ENCODE results near the gene SMAD5.

SMAD5 gene

GRCh38 chr5:136222580-136223235, 90.1 kb downstream of the SMAD5 start:
- no peak for DNase-seq (ENCODE audit: low read depth in 2 of 2)

DNA sequence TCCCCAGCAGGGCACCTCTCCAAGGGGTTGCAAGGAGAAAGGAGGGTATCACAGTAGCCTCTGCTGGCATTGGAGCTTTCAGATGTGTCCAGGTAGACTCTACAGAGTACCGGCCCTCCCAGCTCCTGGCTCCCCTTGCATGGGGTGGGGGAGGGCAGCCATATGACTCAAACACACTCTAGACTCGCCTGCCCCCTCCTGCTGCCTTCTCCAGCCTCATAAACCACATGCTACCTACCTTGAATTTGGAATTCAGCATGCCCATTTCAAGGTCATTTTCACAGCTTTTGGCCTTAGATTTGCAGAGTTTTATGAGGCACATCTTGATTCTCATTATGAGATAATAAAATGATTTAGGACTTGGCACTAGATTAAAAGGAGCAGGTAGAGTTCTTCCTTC, 93.2 kb downstream of the SMAD5 start:
- no peak for DNase-seq (ENCODE audit: low read depth in 2 of 2)

DNA sequence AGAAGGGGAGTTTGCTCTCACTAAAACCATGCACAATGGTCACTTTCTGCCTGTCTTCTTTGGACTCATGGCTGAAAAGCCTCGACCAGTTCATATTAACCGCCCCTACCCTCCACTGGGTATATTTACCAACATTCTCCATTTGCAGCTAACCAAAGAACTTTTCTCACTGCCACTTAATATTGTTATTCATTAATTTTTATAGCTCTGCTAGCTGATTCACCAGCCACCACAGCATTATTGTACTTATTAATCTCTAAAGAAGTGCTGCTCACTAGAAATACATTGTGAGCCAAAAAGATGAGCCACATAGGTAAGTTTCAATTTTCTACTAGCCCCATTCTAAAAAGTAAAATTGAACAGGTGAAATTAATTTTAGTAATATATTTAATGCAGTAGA, 93.8 kb downstream of the SMAD5 start:
- DNase-seq (ENCODE audit: low read depth in 2 of 2): no peak

GRCh38 chr5:136228136-136228757, 95.6 kb downstream of the SMAD5 start:
- no peak for DNase-seq (ENCODE audit: low read depth in 2 of 2)

GRCh38 chr5:136230176-136230575, 97.5 kb downstream of the SMAD5 start:
- no peak for DNase-seq (ENCODE audit: low read depth in 2 of 2)

DNA sequence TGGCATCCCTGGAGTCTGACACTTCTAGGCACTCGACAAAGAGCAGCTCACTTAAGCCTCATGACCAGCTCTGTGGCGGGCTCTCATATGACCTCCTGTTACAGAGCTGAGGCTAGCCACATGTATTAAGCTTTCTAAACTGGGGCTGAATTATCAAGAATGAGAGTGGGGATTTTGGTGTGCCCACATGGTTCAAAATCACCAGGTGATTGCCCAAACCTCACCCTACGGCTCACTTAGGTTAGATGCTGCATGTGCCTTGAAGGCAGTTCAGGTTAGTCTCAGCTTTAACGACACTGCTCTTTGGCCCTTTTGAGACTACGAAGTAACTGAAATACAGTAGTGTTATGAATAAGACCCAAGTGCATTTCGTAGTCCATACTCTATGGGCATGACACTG, 99.7 kb downstream of the SMAD5 start:
- DNase-seq (ENCODE audit: low read depth in 2 of 2): no peak

All from stimulated activated CD4-positive, alpha-beta T cell treated with anti-CD3 and anti-CD28 coated beads, Interleukin-4, amount 100 ng/mL, for 48 hours (primary cell).